Neural cell (in vitro differentiated cells): Measurements from ENCODE around the gene NRXN2.

Experiments used
- CTCF ChIP-seq: fragments of 450-650 bp; IDR thresholded peaks from 2 replicates; pipeline ENCODE4 v1.5.1; 2014; ENCODE audit warnings: antibody characterized with exemption, mild to moderate bottlenecking, moderate library complexity; ENCODE audit not compliant: poor library complexity, severe bottlenecking
- EP300 ChIP-seq: fragments of 450-650 bp; conservative IDR thresholded peaks from 2 replicates; pipeline ENCODE4 v1.6.1; 2014; ENCODE audit warnings: antibody characterized with exemption, mild to moderate bottlenecking, moderate library complexity; ENCODE audit not compliant: poor library complexity, severe bottlenecking
- EZH2 ChIP-seq: fragments of 200-600, 300-800 bp; shearing (Covaris generic), sonication (generic); IDR thresholded peaks from 2 replicates; pipeline ENCODE4 v1.6.1; 2014; ENCODE audit warnings: antibody characterized with exemption, low read length, borderline replicate concordance, mild to moderate bottlenecking; ENCODE audit not compliant: insufficient read depth, poor library complexity, severe bottlenecking
- MXI1 ChIP-seq: fragments of 450-650 bp; conservative IDR thresholded peaks from 2 replicates; pipeline ENCODE4 v1.6.1; 2014; ENCODE audit warnings: antibody characterized with exemption, mild to moderate bottlenecking; ENCODE audit not compliant: poor library complexity, severe bottlenecking

DNA sequence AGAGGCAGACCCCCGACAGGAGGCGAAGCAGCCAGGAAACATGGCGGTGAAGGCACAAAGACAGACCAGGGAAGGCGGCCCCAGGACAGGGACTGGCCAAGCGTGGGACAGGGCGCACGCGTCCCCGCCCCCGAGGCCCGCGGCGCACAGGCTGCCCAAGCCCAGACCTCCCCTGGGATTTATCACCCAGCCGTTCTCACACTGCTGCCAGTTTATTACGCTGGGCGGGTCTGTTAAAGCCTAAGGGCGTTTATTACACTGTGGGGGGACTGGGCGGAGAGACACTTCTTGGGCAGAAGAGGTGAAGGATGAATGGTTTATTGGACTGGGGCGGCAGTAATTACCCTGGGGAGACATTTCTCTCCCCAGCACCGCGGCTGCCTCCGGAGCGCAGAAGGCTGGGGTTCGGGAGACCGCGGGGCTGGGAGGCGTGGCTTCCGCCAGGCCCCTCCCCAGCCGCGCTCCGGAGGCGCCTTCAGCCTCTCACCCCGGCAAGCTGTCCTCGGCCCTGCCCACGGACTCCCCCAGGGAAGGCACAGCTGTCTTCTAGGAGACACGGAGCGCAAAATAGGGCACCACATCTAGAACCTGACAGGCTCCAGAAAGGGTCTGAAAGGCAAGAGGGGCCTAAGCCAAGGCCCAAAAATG lies 84.9 kb downstream of the NRXN2 start:
- TF ChIP-seq CTCF (peak; percentile 22), MXI1 (no peak), EZH2 (no peak), EP300 (no peak)
